Measurements from ENCODE around the gene RPS6KB2. TPM values are rescaled to one million over a fixed set of nuclear protein-coding genes. Genes with fewer than 3 reads are reported as not detected.

Gene RPS6KB2
- total and polyA plus RNA-seq, 2 donors (not counting 3 experiments of a cell fraction or from before 2014, with no cell fraction given): 53.8 to 60.0 TPM

GRCh38 chr11:67384851-67385366 lies 43.4 kb upstream of the RPS6KB2 start:
- Histone ChIP-seq H3K4me1 (ENCODE audit: control insufficient read depth, extremely low read depth, insufficient read depth, low read length) (no peaks in the 10 kb centered on the region), H3K9me3 (replicated peaks; ENCODE audit: control insufficient read depth, insufficient read depth, low read length) (no peaks in the 10 kb centered on the region), H2AFZ (ENCODE audit: low read depth, low read length) (no peak overlapping the region), H3K27me3 (ENCODE audit: control insufficient read depth in 2 of 2, insufficient read depth in 2 of 2, low read length in 2 of 2) (no peaks in the 10 kb centered on the region), H3K4me2 (ENCODE audit: insufficient read depth, low read length) (no peak overlapping the region), H3K79me2 (ENCODE audit: control insufficient read depth, insufficient read depth, low read length) (no peaks in the 10 kb centered on the region), H4K20me1 (replicated peaks; ENCODE audit: control insufficient read depth, extremely low read depth, insufficient read depth, low read length) (no peaks in the 10 kb centered on the region), H3K9ac (replicated peaks; ENCODE audit: extremely low read depth, insufficient read depth, low read length) (no peak overlapping the region), H3K36me3 (ENCODE audit: control insufficient read depth in 2 of 2, extremely low read depth in 1 of 2, insufficient read depth in 2 of 2, low read length in 2 of 2) (no peaks in the 10 kb centered on the region), H3K9me1 (replicated peaks; ENCODE audit: control insufficient read depth, extremely low read depth, insufficient read depth, low read length) (no peaks in the 10 kb centered on the region), H3K27ac (ENCODE audit: insufficient read depth, low read depth, low read length) (no peak overlapping the region), H3K4me3 (replicated peaks in 1 of 3; ENCODE audit: insufficient read depth in 1 of 3, low read depth in 1 of 3, low read length in 3 of 3) (no peak overlapping the region)
- ChIA-PET POLR2A (interaction anchor here (0.6 kb wide), 1 partner anchor 185 kb away, joined by 3 read pairs; no protein-coding TSS in a partner anchor), CTCF (interaction anchor here (1.0 to 19.7 kb wide), 6 partner anchors 11 to 122 kb away, joined by 4 to 1051 read pairs (median 4); partner anchors contain the start of gene POLD4)
- no TSS peak for BruUV-seq (replicated peaks)
- DNase-seq (ENCODE audit: low read depth, low spot score): peak; percentile 42
- FAIRE-seq: peak; percentile 46
- intact Hi-C loops (cut with micrococcal nuclease) (no loop called here), dilution Hi-C loops (cut with MboI; ENCODE audit: extremely low pct_ligation_motif_present, low sequenced_read_pairs) (no loop called here)
- TF ChIP-seq MAX (IDR thresholded peaks at IDR 0.05; ENCODE audit: insufficient read depth, insufficient read length): no peak
- no peak for TF ChIP-seq CTCF (IDR thresholded peaks at IDR 0.05; ENCODE audit: extremely low read depth in 1 of 2, insufficient read depth in 1 of 2, low read depth in 1 of 2, low read length in 2 of 2)
- no peak for TF ChIP-seq JUN (IDR thresholded peaks at IDR 0.05; ENCODE audit: borderline replicate concordance, insufficient read depth, insufficient read length, low read depth)
- no peak for TF ChIP-seq POLR2A (IDR thresholded peaks at IDR 0.05; ENCODE audit: low read depth, low read length)
- no peak for TF ChIP-seq GATA2 (IDR thresholded peaks at IDR 0.05; ENCODE audit: insufficient read depth, insufficient read length, low read depth, low read length)
- TF ChIP-seq POLR2AphosphoS5 (IDR thresholded peaks at IDR 0.05; ENCODE audit: insufficient read depth, low read depth, low read length): no peak
- no peak for TF ChIP-seq FOS (IDR thresholded peaks at IDR 0.05; ENCODE audit: borderline replicate concordance, insufficient read depth, low read length)
- TF ChIP-seq EZH2 (IDR thresholded peaks at IDR 0.05; ENCODE audit: borderline replicate concordance, low read depth, low read length, severe bottlenecking): no peak
- no peak for TF ChIP-seq MYC (IDR thresholded peaks at IDR 0.05; ENCODE audit: low read depth, low read length)

Data from endothelial cell of umbilical vein (primary cell).